Kasumi-1 (cell line): ENCODE data around the gene RBM28.

Experiments used
- DNase-seq, 2 experiments: peaks; one replicate each; lab custom pipeline; 2025; lab: John Stamatoyannopoulos, UW

Gene RBM28

GRCh38 chr7:128370491-128370890 lies 26.8 kb upstream of the RBM28 start:
- no peak for DNase-seq

DNA sequence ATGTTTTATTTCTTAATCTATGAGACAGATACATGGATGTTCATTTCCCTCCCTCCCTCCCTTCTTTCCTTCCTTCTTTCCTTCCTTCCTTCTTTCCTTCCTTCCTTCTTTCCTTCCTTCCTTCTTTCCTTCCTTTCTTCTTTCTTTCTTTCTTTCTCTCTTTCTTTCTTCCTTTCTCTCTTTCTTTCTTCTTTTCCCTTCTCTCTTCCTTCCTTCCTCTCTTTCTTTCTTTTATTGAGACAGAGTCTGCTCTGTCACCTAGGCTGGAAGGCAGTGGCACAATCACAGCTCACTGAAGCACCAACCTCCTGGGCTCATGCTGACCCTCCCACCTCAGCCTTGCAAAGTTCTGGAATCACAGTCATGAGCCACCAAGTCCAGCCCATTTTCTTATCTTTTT lies 23.3 kb upstream of the RBM28 start:
- DNase-seq: no peak

DNA sequence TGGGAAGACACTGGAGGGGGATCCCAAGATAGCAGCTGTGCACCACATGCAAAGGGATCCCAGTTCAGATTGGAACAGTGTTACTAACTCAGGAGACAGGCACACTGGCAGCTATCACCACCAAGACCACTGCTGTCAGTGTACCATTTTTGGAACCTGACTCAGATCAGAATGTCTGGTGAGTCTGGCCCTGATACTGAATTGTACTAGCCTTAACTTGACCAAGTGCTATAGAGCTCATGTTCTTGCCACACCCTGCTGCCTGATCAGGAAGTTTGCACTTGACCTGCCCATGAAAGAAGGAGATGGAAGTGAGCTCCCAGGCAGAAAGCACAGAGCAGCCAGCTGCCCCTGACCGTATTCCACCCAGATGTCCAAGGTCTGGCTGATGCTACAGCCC lies 22.6 kb upstream of the RBM28 start:
- DNase-seq: no peak

GRCh38 chr7:128365432-128365831 lies 21.7 kb upstream of the RBM28 start:
- DNase-seq: no peak

DNA sequence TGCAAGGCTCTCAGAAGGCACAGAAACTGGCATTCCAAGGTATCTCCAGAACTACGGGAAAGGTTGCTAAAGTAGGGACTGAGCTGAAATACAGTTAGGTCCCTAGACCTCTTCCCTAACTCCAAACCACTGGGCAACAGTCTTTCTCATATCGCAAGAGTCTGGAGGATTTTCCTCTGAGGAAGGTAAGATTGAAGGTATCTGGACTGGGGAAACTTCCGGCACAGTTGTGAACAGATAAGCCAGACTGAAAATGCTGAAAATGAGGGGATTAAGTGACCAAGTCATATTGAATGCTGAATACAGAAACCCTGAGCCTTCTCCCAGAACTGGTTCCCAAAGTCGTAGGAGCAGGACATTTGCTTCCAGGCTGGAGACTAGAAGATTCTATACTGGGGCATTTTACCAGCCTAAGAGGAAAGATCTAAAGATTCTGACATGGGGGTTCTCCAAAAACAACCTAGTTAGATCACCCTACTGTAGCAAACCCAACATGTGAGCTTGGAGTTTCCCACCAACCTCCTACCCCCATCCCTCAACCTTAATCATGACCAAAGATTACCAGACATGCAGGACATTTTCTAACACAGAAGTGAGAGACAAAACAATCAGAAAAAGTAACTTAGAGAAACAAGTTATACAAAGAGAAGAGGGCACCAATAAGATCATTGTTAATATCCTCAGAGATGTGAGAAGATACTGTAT lies 20.6 kb upstream of the RBM28 start:
- no peak for DNase-seq

DNA sequence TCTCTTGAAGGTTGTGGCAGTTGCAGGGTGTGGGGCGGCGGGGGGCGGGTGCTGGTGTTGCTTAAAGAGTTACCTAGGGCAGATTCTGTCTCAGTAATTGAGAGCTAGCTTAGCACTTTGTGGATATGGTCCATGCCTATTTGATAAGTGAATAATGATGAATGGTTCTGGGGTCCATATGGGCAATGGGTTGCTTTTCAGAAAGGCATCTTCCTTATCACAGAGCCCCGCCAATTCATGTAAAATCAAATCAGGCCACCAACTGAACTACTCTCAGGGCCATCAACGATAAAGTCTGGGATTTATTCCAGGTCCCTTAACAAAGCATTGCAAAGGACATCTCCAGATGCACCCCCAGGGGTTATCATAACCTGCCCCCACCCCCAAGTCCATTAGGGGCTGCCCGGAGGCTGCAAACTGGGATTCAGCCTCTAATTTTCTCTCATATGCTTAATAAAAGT lies 19.6 kb upstream of the RBM28 start:
- DNase-seq: no peak

GRCh38 chr7:128362670-128363069 lies 19.0 kb upstream of the RBM28 start:
- no peak for DNase-seq

- DNase-seq: peak; percentile 52 to 73
These were observed 18.0 kb upstream of the RBM28 start, which contains the start of gene PRRT4 for GRCh38 chr7:128361411-128362379. PRRT4 (minus strand) TSS chr7:128361690.

- DNase-seq: no peak
These were observed 16.6 kb upstream of the RBM28 start for GRCh38 chr7:128360359-128360678.

GRCh38 chr7:128359939-128360338 lies 16.2 kb upstream of the RBM28 start:
- DNase-seq: no peak

DNA sequence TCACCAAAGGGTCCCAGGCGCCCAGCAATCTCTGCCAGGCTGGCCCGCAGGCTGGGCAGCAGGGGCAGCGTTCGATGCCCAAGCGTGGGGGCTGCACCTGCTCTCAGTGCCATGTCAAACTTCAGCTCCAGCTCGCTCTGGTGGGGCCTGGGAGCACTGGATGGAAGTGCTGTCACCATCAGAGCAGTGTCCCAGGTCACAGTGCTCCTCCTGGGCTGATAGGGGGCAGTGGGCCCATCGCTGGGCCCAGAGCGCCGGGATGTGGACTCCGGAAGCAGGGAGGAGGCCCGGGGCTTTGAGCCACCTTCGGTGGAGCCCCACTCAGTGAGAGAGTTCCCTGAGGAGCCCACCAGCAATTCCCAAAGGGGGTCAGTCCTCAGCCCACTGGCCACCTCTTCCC lies 15.6 kb upstream of the RBM28 start:
- DNase-seq: no peak

DNA sequence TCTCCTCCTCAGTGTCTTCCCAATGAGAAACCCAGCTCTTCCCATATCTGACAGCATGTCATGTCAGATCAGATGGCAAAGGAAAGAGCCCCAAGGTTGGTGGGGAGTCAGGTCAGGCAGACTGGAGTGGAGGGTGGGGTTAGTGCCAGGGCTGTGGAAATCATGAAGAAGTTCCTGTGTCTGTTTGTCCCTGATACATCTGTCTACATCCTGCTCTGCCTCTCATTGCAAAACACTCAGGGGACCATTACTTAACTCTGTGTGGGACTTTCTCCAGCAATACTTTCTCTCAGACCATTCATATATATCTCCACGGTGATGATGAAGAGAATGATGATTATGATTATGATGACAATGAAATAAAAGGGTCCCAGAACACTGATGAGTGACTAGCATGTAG lies 14.5 kb upstream of the RBM28 start:
- DNase-seq: no peak

DNA sequence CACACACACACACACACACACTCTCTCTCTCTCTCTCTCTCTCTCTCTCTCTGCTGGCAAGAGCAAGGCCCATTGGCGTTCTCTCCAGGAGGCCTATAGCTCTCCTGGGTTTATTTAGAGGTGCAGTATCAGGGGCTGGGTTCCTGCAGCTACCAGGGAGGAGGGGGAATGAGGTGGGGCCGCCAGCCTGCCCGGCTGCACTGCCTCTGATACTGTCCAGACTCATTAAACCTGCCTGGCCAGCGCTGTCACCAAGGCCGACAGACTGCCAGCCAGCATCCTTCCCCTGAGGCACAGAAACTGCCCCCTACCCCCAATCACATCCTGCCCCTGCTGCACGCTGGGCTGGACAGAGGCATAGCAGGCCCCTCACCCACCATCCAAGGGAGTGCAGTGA lies 13.5 kb upstream of the RBM28 start:
- DNase-seq: no peak

GRCh38 chr7:128356546-128357216 lies 13.0 kb upstream of the RBM28 start:
- DNase-seq: no peak

DNA sequence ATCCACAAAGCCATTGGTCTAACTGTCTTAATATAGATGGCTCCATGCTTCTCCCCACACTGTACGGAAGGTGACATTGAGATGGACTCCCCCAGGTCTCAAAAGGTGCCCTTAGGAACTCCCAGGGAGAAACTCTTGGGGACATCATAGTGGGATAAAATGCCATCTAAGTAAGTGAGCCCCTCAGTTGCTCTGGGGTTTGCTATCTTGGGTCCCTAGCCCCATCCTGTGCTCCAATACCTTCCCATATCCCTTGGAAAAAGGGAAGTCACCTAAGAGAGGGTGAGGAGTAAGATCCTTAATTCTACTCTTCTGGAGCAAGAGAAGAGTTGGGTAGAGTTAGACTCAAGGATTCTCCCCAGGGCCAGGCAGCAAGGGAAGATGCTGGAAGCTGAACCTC lies 9.9 kb upstream of the RBM28 start:
- DNase-seq: no peak

- DNase-seq: no peak
These were observed 9.5 kb upstream of the RBM28 start for GRCh38 chr7:128353189-128353588.

GRCh38 chr7:128352636-128353035 lies 8.9 kb upstream of the RBM28 start:
- no peak for DNase-seq

- DNase-seq: no peak
These were observed 8.4 kb upstream of the RBM28 start for GRCh38 chr7:128352153-128352537.

- no peak for DNase-seq
These were observed 7.8 kb upstream of the RBM28 start for GRCh38 chr7:128351296-128352152.

DNA sequence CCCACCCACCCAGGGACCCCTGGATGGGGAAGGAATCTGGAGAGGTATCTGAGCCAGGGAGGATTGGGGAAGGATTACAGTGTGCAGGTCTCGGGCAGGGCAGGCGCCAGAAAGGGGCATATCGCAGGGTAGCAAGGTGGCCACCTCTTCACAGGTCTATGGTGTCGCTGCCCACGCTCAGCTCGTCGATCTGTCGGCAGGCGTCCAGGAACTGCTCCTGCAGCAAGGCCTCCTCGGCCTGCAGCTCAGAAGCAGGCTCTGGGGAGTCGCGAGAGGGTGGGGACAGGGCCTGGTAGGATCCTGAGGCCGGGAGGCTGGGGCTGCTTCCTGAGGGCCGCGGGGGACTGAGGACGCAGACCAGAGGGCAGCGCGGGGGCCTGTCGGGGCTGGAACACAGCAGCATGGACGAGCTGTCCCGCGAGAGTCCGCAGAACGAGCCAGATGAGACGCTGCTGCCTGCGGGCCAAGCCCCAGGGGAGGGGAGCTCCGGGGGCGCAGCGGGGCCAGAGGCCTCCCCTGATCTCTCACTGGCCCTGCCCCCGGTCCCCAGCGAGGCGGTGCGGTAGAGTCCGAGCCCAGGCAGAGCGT lies 7.1 kb upstream of the RBM28 start:
- DNase-seq: no peak

GRCh38 chr7:128349466-128349825 lies 5.7 kb upstream of the RBM28 start:
- DNase-seq: no peak
